Measurements from ENCODE around the gene MILR1.
"Not testable (repeated sequence)": the region's sequence is repeated elsewhere in the genome, so short reads cannot be mapped to it uniquely, and the experiment has no call there.

The MILR1 gene

DNA sequence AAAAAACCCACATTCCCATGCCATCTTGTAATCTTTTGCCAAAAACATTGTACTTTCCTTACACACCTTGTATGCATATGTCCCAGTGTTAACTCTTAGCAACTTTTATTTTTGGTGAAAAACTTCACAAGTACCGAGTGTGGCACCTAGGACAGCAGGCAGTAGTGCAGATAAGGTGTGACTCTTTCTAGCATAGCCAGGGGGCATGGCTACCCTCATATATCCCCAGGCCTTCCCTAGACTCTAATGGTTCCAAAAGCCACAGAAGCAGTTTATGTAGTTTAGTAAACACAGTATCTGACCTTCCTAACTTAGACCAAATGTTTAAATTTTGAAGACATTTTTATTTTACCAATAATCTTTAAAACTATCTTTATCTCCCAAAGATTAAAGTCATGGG is 20.5 kb upstream of the MILR1 start:
- no peak for DNase-seq (ENCODE audit: low read depth)

DNA sequence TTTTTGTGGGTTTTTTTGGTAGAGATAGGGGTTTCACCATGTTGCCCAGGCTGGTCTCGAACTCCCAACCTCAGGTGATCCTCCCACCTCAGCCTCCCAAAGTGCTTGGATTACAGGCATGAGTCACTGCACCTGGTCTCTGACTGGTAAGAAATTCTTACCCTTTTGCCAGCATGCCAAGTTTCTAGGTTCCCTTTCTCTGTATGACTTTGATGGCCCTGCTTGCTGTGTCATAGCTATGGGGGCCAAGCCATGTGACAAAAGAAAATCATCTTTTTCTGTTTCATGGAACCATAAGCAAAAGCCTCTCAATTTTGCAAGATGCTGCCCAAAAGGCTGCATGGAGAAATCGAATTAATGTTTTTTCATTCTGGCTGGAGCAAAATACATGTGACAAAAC is 18.9 kb upstream of the MILR1 start:
- not testable (repeated sequence) for DNase-seq (ENCODE audit: low read depth)

DNA sequence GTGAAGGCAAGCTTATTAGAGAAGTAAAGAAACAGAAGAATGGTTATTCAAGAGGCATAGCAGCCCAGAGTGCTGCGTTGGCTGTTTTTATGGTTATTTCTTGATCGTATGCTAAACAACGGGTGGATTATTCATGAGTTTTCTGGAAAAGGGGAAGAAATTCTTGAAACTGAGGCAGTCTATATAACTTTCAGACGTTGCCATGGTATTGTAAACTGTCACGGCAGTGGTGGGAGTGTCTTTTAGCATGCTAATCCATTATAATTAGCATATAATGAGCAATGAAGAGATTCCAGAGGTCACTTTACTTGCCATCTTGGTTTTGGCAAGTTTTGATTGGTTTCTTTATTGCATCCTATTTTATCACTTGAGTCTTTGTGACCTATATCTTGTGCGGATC is 17.4 kb upstream of the MILR1 start:
- no peak for DNase-seq (ENCODE audit: low read depth)

DNA sequence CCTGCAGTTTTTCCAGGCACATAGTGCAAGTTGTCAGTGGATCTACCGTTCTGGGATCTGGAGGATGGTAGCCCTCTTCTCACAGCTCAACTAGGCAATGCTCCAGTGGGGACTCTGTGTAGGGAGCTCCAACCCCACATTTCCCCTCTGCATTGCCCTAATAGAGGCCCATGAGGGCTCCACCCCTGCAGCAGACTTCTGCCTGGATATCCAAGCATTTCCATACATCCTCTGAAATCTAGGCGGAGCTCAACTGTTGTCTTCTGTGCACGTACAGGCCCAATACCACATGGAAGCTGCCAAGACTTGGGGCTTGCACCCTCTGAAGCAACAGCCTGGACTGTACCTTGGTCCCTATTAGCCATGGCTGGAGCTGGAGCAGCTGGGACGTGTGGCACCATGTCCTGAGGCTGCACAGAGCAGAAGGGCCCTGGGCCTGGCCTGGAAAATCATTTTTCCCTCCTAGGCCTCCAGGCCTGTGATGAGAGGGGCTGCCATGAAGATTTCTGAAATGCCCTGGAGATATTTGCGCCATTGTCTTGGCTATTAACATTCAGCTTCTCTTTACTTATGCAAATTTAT is 10.9 kb upstream of the MILR1 start:
- no peak for DNase-seq (ENCODE audit: low read depth)

DNA sequence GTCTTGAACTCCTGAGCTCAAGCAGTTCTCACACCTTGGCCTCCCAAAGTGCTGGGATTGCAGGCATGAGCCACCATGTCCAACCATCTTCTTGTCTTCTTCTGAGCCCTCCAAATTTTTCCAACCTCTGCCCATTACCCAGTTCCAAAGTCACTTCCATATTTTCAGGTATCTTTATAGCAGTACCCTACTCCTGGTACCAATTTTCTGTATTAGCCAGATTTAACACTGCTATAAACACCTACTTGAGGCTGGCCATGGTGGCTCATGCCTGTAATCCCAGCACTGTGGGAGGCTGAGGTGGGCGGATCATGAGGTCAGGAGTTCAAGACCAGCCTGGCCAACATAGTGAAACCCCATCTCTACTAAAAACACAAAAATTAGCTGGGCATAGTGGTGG is 9.4 kb upstream of the MILR1 start:
- DNase-seq (ENCODE audit: low read depth): not testable (repeated sequence)

DNA sequence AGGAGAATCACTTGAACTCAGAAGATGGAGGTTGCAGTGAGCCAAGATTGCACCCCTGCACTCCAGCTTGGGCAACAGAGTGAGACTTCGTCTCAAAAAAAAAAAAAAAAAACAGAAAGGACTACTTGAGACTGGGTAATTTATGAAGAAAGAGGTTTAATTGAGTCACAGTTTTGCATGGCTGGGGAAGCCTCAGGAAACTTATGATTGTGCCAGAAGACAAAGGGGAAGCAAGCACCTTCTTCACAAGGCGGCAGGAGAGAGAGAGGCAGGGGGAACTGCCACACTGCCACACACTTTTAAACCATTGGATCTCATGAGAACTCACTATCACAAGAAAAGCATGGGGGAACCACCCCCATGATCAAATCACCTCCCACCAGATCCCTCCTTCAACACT is 9.0 kb upstream of the MILR1 start:
- no peak for DNase-seq (ENCODE audit: low read depth)

DNA sequence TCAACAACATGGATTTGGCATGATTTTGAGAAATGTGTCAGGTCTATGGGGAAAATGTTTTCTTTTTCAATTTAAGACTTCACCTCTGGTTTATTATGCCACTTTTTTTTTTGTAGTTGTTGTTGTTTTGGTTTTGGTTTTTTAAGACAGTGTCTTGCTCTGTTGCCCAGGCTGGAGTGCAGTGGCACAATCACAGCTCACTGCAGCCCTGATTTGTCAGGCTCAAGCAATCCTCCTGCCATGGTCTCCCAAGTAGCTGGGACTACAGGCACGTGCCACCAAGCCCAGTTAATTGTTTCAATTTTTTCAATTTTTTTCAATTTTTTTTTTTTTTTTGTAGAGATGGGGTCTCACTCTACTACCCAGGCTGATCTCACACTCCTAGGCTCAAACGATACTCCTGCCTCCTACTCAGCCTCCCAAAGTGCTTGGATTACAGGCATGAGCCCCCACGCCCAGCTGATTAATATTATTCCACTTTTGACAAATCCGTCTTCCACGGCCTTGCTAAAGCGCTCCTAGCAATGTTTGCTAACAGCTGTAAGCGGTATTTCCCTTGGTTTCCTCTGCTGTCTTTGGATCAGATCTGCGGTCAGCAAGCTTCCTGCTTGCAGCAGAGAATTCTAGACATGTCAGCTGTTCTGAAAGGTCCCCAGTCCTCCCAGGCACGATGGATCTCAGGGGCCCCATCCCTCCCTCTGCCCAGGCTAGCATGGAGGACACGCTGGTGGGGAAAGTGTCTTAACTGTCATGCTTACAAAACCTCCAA is 7.0 kb upstream of the MILR1 start:
- DNase-seq (ENCODE audit: low read depth): peak; percentile 9

DNA sequence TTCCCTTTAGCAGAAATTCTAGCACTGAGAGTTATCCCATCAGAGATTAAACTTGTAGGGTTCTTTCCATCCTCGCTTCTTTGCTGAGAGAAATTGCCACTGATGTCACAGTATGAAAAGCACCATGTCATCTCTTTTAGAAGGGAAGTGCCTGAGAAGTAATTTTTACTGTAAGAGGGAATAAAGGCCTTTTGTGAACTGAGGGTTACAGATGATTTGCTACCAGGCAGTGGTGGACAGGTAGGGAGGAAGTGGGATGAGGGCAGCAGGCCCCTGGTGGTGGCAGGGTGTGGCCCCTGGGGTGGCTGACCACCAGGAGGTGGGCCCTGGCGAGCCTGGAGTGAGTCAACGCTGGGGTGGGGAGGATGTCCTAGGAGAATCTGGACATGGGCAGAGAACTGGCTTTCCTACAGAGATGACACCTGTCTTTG is 6.4 kb upstream of the MILR1 start:
- DNase-seq (ENCODE audit: low read depth): no peak

DNA sequence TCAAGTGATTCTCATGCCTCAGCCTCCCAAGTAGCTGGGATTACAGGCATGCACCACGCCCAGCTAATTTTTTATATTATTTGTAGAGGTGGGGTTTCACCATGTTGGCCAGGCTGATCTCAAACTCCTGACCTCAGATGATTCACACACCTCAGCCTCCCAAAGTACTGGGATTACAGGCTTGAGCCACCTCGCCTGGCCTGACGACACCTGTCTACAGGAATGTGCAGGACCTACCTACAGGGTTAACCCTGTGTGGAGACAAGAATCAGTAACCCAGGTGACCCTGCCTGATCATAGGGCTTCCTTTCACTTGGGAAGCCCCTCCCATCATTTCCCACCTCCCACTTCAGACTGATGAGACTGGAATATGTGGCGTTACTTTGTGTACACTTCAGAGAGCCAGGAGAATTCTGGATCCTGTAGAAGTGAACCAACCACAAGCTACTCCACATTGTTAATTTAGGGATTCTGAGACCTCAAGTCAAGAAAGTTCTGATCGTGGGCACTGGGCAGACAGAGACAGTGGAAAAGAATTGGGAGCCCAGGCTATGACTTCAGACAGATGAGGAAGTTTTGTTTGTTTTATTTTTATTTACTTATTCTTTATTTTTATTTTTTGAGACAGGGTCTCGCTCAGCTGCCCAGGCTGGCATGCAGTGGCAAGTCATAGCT is 5.7 kb upstream of the MILR1 start:
- no peak for DNase-seq (ENCODE audit: low read depth)

DNA sequence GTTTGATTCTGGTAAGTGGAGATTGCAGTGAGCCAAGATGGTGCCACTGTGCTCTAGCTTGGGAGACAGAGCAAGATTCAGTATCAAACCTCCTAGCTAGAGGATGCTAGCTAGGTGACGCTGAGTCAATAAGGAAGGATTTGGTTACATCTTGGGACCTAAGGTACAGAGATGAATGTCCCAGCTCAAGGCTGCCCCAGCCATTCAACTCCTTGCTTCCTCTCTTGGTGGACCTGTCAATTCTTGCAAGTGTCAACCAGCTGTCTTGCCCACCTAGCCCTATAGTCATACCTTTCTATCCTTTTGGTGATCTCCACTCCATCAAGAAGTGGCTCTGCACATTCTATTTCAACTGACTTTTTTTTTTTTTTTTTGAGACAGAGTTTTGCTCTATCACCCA is 1.4 kb upstream of the MILR1 start:
- DNase-seq (ENCODE audit: low read depth): no peak

DNA sequence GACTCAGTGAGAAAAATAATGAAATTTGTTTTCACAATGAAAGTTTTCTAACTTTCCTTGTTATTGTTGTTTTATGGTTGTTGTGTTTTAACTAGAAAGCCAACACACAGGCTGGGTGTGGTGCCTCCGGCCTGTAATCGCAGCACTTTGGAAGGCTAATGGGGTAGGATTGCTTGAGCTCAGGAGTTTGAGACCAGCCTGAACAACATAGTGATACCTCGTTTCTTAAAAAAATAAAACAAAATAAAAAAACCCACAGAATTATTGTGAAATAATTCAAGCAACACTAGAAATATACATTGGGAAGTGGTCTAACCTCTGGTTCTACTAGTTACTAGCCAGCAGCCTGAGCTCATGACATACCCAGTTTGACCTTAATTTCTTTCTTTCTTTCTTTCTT is 630 bp downstream of the MILR1 start:
- DNase-seq (ENCODE audit: low read depth): no peak

DNA sequence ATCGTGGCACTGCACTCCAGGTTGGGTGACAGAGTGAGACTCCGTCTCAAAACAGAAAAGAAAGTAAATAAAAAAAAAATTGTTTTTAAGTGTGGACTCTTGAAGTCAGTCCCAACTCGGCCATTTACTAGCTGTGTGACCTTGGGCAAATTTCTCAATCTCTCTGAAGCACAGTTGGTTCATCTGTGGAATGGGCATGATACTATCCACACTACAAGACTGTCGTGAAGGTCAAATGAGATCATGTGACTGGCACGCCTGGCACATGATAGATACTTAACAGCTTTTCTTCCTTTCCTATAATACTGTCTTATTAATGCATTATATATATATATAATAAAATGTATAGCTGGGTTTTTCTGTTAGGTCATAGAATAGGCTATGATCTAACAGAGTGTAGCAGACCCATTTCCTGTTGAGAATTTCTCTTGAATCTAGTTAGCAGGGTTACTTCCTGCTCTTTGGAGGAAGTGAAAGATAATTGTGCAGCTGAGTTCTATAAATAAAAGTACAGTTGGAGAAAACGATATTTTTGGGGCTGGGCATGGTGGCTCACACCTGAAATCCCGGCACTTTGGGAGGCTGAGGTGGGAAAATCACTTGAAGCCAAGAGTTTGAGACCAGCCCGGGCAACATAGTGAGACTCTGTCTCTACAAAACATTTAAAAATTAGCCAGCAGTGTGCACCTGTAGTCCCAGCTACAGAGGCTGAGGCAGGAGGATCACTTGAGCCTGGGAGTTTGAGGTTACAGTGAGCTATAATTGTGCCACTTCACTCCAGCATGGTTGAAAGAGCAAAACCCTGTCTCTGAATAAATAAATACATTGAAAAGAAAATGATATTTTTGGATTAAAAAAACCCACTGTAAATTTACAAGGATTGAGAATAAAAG is 7.3 kb downstream of the MILR1 start:
- no peak for DNase-seq (ENCODE audit: low read depth)

DNA sequence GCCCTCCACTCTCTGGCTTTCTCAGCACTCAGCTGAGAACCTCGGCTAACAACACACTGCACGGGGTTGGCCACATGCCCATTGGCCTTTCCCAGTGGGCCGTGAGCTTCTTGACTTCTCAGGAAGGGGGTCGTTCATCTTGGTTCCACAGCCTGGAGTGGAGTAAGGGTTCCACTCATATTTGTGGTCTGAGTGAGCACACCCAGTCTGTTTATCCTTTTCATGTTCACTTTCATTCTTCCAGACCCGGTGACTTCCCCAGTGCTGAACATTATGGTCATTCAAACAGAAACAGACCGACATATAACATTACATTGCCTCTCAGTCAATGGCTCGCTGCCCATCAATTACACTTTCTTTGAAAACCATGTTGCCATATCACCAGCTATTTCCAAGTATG is 8.2 kb downstream of the MILR1 start:
- DNase-seq (ENCODE audit: low read depth): no peak

DNA sequence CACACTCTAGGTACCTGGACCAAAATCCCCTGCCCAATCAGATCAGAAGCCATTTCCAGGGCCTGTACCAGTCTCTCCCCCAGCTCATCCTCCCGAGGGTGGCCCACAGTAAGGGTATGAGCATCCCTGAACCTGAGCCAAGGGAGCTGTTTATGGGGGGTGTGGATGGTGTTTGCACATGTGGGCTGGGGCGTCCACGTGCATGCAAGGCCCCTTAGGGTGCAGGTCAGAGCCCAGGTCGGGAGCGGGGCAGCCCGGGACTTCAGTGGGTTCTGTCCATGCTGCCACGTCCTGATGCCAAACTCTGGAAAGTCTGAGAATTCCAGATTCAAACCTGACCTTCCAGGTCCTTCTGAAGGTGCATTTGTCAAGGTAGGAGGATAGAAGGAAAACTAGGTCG is 9.8 kb downstream of the MILR1 start:
- no peak for DNase-seq (ENCODE audit: low read depth)

DNA sequence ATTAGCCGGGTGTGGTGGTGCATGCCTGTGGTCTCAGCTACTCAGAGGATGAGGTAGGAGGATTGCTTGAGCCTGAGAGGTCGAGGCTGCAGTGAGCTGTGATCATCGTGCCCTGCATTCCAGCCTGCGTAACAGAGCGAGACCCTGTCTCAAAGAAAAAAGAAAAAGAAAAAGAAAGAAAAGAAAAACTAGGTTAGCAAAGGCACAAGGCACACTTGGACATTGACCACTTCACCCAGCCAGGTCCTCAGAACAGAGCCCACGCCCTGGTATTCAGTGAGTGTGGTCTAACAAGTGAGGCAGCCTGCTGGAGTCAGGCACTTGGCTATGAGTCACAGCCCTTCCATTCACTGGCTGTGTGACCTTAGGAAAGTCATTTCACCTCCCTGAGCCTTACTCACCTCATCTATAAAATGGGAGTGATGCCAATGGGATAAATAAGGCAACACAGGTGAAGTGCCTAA is 10.4 kb downstream of the MILR1 start:
- DNase-seq (ENCODE audit: low read depth): no peak

DNA sequence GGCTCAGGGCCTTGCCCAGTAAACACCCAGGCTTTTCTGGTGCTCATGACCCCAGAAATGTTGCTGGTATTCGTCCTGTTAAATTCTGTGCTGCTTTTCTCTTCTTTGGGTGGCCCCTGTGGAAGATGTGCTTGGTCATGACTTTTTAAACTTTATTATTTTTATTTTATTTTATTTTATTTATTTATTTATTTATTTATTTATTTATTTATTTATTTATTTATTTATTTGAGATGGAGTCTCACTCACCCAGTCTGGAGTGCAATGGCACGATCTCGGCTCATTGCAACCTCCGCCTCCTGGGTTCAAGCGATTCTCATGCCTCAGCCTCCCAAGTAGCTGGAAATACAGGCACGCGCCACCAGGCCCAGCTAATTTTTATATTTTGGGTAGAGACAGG is 10.9 kb downstream of the MILR1 start:
- DNase-seq (ENCODE audit: low read depth): not testable (repeated sequence)

DNA sequence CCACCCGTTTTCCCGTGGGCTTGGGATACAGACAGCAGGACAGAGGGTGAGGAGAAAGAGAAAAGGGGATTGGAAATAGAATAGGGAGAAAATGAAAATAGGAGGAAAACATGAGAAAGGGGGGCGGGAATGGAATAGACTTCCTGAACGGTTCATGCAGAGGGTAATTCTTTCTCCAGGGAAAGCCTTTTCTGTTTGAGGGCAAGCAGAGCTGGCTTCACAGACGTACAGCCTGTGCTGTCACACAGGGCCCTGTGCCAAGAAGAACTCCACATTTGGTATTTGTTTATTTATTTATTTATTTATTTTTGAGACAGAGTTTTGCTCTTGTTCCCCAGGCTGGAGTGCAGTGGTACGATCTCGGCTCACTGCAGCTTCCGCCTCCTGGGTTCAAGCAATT is 12.0 kb downstream of the MILR1 start:
- no peak for DNase-seq (ENCODE audit: low read depth)

DNA sequence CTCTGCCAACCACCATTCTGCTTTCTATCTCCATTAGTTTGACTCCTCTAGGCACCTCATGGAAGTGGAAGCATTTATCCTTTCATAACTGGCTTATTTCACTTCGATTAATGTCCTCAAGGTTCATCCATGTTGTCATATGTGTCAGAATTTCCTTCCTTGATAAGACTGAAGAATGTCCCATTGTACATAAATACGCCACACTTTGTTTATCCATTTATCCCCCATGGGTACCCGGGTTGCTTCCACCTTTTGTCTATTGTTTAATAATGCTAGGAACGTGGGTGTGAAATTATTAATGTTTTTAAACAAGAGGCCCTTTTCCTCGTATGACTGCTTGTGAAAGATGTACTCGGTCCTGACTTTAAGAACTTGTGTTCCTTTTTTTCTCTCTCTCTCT is 12.9 kb downstream of the MILR1 start:
- no peak for DNase-seq (ENCODE audit: low read depth)

DNA sequence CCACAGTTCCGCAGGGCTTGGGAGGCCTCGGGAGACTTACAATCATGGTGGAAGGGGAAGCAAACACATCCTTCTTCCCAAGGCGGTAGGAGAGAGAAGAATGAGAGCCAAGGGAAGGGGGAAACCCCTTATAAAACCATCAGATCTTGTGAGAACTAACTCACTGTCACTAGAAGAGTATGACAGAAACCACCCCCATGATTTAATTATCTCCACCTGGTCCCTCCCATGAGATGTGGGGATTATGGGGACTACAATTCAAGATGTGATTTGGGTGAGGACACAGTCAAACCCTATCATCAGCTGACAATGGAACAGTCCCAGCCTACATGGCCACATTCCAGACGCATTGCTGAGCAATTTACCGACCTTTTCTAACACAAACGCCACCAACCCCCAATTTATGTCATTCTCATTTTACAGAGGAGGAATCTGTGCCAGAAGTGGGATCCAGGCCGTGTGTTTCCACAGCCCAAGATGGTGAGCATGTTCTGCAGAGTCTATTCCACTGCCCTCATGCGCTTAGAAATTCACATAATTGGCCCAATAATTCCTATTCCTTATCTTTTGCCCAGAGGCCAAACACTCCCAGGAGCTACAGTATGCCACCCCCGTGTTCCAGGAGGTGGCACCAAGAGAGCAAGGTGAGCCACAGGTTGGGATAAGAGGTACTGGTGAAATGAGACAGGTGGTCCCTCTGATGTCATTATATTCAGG is 17.3 kb downstream of the MILR1 start:
- no peak for DNase-seq (ENCODE audit: low read depth)

DNA sequence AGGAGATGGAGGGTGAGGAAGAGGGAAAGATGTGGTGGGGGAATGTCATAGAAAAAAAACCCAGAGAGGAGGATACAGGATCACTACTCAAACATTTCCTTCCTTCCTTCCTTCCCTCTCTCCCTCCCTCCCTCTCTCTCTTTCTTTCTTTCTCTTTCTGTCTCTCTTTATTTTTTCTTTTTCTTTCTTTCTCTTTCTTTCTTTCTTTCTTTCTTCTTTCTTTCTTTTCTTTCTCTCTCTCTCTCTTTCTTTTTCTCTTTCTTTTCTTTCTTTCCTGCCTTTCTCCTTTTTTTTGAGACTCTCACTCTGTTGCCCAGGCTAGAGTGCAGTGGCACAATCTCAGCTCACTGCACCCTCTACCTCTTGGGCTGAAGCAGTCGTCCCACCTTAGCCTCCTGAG is 17.9 kb downstream of the MILR1 start:
- not testable (repeated sequence) for DNase-seq (ENCODE audit: low read depth)

DNA sequence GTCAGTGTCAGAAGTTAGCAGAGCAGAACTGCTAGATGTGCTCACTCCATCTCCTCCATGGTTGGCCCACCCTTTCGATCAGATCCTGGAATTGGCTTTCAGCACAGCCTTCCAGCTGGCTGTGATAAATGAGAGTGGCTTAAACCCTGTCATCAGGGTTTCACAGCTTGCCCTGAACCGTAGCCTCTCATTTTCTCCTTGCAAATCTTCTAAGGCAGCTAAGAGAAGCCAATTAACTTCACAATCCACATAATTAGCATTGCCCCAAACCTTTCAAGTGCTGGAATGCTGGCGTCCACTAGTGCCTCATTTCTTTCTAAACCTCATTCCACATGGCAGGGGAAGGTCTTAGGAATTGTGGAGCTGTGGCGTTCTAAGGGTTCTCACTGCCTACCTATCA is 21.7 kb downstream of the MILR1 start:
- DNase-seq (ENCODE audit: low read depth): no peak

DNA sequence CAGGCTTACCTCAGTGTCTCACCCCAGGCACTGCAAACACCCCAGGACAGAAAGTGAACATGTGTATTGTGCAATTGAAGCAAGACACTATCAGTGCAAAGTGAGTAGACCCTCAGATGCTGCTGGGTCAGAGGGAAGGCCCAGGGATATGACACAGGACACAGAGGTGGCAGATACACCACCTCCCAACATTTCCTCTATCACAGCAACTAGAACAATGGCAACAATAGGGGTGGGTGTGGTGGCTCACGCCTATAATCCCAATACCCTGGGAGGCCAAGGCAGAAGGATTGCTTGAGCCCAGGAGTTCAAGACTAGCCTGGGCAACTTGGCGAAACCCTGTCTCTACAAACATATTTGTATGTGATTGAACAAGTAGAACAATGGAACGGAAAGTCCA is 22.5 kb downstream of the MILR1 start:
- DNase-seq (ENCODE audit: low read depth): no peak
